Stimulated activated CD8-positive, alpha-beta memory T cell treated with anti-CD3 and anti-CD28 coated beads, Interleukin-2, amount 100 ng/mL, for 1 hour (primary cell): ENCODE results near the gene GABRB3.

ENCODE experiments used
- DNase-seq, 2 donors: peaks; one replicate each; pipeline ENCODE4 v3.0.0-alpha.2; 2020; ENCODE audit warnings: low read depth in 2 of 2

Gene GABRB3

GRCh38 chr15:26630857-26631256, 142.0 kb downstream of the GABRB3 start:
- DNase-seq, result no peak

- no peak for DNase-seq
Observed at GRCh38 chr15:26628879-26629529, 143.9 kb downstream of the GABRB3 start.

DNA sequence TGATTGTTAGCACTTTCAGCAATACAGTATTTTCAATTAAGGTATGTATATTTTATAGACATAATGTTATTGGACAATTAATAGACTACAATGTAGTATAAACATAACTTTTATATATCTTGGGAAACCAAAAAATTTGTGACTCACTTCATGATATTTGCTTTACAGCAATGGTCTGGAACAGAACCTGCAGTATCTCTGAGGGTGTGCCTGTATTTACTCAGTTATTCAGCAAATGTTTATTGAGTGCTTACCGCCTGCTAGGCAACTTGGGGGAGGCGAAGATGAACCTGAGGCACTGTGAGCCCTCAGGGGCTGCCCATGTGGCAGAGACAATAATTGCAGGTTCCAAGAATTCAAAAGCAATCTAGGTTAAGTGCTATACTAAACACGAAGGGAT, 144.8 kb downstream of the GABRB3 start:
- no peak for DNase-seq

GRCh38 chr15:26624128-26624527, 148.7 kb downstream of the GABRB3 start:
- DNase-seq, result no peak

DNA sequence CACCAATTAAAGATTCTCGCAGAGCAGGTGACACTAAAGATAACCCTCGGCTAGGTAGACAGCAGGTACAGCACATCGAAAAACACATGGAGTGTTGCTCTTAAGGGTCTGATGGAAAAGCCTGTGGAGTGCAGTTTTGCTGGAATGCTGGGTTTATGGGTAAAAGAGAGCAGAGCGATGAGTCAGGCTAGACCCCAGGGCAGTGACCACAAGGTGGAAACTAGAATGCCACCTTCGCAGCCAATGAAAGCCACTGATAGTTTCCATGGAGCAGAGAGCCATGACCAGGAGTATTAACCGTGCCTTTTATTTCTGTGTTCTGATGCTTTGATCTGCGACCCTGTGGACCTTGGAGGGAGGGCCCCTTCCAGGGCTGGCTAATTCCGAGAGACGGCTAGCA, 149.8 kb downstream of the GABRB3 start:
- DNase-seq, result no peak

GRCh38 chr15:26621816-26622215, 151.1 kb downstream of the GABRB3 start:
- DNase-seq, result no peak

GRCh38 chr15:26620528-26621458, 152.1 kb downstream of the GABRB3 start:
- no peak for DNase-seq

DNA sequence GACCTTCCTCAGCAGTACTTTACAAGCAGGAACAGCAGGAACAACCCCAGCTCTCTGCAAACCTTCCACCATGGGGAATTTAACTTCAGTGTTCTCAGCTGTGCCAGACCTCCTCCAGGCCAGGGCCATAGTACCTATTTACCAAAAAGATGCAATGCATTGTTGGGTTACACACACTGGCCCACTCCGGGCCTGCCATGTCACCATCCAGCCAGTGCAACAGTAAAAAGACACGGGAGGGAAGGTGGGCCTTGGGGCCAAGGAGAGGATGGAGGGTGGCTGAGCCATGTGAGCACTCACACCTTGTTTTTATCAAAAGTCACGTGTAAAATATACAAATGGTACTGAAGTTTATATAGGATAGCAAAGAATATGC, 157.0 kb downstream of the GABRB3 start:
- no peak for DNase-seq

GRCh38 chr15:26615188-26615926, 157.5 kb downstream of the GABRB3 start:
- no peak for DNase-seq

DNA sequence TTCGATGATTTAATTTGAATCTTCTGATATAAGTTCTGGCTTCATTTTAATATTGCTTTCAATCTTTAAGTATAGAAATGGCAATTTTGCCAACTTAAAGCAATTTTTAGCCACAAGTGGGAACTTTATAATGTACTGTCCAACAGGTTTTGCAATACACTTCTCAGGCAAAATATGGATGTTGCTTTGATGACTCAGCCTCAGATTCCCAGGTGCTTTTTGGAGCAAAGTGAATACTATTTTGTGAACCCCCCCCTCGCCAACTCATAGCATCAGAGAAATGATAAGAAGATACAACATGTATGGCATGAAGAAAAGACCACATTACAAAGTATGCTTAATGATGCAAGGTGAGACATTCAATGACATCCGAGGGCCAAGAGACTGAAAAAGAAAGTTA, 158.1 kb downstream of the GABRB3 start:
- DNase-seq, result no peak

- DNase-seq, result no peak
Observed at GRCh38 chr15:26598704-26599103, 174.2 kb downstream of the GABRB3 start.

DNA sequence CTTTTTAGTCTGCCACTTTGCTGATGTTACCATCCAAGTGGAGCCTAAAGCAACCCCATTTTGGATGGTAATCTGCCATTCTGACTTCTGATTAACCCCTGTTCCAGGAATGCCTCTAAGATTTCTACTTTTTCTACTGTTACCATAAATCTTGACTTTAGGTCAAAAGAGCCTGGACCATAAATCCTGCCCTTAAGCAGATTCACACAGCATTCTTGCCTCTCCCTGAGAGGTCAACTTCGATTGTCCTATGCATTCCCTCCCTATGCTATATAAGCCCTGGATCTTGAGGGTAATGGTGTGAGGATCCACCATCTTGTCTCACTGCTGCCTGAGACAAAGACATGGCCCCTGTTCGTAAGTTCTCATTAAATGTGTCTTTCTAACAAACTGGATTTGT, 177.3 kb downstream of the GABRB3 start:
- no peak for DNase-seq

GRCh38 chr15:26590676-26591075, 182.2 kb downstream of the GABRB3 start:
- DNase-seq, result no peak

DNA sequence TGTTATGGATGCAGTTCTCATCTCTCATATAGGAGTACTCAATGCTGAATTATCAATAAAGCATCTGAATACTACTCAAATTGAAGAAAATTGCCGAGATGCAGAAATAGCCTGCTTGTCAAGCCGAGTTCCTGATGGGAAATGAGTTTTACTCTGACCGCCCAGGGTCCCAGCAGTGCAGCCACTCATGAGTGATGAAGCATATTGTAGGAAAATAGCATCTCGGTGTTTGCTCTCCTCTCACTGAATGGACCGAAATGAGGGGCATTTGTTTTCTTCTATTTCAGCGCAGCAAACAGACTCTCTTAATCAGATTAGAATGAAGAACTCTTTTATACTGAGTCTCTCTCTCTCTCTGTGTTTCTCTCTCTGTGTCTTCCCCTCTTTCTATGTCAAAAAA, 190.0 kb downstream of the GABRB3 start:
- no peak for DNase-seq

DNA sequence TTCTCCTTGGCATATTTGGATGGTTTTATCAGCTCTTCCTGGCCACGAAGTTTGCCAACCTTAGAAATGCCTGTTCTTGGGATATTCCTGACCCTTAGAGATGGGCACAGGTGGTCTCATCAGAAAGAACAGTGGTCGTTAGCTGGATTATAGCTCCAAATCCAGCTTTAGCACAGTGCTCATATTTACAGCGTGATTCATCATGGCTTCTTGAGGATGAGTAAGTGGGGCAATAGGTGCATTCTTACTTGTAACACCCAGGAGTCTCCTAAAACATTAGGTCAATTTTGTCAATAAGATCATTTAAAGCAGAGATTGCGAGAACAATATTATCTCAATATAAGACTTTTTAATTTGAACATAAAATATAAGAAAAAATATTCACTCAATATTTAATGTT, 191.9 kb downstream of the GABRB3 start:
- DNase-seq, result no peak

- no peak for DNase-seq
Observed at GRCh38 chr15:26572602-26573350, 200.1 kb downstream of the GABRB3 start.

DNA sequence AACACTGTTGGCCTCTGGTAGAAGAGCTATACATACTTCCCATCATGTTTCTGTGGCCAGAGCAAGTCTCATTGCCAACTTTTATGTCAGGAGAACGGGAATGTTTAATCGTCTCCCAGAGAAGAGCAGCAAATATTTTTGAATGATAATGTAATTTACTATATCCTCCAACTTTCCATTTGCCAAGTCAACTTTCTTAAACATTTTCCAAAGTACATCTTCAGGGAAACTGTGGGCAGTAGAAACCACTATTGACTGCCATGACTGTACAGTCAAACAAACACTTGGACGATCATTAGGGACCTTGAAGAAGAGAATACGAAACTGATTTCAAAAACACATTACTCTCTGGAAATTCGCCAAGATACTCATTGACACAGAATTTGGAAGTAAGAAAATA, 201.5 kb downstream of the GABRB3 start:
- DNase-seq, result no peak

DNA sequence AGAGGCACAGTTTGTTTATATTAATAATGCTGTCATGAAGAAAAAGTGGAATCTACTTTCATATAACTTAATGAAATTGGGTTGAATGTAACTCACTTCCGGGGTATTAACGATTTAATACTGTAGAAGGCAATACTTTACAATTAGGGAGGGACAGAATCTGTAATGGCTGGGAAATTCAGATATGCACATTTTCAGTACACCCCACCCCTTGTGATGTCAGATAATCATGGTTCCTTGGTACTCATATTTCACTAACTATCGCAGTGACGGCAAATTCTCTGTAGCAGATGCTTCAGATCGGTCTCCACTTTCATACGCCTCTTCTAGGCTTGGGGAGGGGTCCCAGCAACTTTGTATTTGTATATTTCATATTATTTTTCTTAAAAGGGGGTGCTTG, 207.3 kb downstream of the GABRB3 start:
- no peak for DNase-seq

- no peak for DNase-seq
Observed at GRCh38 chr15:26564361-26564760, 208.5 kb downstream of the GABRB3 start.

- no peak for DNase-seq
Observed at GRCh38 chr15:26562336-26562735, 210.5 kb downstream of the GABRB3 start.

- DNase-seq, result no peak
Observed at GRCh38 chr15:26561896-26562295, 211.0 kb downstream of the GABRB3 start.

DNA sequence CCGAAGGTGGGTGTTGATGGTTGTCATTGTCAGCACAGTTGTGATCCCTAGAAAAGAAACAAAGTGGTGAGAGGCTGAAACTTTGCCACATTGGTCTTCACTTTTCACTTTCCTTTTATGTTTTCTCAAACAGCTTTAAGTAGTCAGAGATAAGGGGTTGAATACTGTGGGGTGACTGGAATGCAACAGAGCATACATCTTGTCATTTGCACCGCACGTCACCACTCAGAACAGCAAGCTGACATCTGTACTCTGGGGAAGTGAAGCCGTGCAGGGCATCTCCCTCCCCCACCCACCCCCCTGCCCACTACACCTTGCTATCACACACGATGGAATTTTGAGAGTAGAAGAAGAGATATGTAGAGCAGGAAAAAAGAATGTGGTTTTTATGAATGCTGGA, 211.7 kb downstream of the GABRB3 start:
- DNase-seq, result no peak
